ENCODE measurements around the gene SLC7A7.
"Not testable (repeated sequence)": the region's sequence is repeated elsewhere in the genome, so short reads cannot be mapped to it uniquely, and the experiment has no call there.

Gene SLC7A7

DNA sequence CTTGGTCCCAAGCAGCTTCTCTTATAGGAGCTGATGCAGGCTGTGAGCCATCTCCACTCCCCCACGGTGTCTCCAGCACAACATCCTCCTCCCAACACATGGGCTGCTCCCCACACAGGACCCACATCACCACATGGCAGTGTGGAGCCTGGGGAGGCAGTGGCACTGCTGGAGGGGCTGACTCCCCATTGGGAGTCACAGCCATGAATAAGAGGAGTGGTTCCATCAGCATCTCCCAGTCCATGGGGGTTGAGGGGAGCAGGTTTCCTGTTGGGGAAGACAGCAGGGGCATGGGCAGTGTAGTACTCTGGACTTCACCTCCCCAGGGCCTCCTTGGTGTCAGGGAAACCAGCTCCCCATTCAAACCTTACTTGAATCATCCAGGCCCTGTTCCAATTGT is 89.2 kb downstream of the SLC7A7 start:
- TF ChIP-seq, protein P1, sequence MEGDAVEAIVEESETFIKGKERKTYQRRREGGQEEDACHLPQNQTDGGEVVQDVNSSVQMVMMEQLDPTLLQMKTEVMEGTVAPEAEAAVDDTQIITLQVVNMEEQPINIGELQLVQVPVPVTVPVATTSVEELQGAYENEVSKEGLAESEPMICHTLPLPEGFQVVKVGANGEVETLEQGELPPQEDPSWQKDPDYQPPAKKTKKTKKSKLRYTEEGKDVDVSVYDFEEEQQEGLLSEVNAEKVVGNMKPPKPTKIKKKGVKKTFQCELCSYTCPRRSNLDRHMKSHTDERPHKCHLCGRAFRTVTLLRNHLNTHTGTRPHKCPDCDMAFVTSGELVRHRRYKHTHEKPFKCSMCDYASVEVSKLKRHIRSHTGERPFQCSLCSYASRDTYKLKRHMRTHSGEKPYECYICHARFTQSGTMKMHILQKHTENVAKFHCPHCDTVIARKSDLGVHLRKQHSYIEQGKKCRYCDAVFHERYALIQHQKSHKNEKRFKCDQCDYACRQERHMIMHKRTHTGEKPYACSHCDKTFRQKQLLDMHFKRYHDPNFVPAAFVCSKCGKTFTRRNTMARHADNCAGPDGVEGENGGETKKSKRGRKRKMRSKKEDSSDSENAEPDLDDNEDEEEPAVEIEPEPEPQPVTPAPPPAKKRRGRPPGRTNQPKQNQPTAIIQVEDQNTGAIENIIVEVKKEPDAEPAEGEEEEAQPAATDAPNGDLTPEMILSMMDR (conservative IDR thresholded peaks at IDR 0.05), result no peak
- TF ChIP-seq ZFX (IDR thresholded peaks at IDR 0.05), result no peak
- H3K27ac ChIP-seq, result no peak overlapping the region

DNA sequence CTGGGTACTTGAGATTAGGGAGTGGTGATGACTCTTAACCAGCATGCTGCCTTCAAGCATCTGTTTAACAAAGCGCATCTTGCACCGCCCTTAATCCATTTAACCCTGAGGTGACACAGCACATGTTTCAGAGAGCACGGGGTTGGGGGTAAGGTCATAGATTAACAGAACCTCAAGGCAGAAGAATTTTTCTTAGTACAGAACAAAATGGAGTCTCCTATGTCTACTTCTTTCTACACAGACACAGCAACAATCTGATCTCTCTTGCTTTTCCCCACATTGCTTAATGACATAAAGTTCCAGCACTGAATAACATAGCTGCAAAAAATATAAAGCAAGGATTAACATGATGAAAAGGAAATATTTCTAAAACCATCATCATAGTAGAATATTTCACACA is 89.9 kb downstream of the SLC7A7 start:
- not testable (repeated sequence) for H3K27ac ChIP-seq

DNA sequence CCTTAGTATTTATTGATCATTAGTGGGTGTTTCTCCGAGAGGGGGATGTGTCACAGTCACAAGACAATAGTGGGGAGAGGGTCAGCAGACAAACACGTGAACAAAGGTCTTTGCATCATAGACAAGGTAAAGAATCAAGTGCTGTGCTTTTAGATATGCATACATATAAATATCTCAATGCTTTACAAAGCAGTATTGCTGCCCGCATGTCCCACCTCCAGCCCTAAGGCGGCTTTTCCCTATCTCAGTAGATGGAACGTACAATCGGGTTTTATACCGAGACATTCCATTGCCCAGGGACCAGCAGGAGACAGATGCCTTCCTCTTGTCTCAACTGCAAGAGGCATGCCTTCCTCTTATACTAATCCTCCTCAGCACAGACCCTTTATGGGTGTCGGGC is 90.4 kb downstream of the SLC7A7 start:
- not testable (repeated sequence) for H3K27ac ChIP-seq

DNA sequence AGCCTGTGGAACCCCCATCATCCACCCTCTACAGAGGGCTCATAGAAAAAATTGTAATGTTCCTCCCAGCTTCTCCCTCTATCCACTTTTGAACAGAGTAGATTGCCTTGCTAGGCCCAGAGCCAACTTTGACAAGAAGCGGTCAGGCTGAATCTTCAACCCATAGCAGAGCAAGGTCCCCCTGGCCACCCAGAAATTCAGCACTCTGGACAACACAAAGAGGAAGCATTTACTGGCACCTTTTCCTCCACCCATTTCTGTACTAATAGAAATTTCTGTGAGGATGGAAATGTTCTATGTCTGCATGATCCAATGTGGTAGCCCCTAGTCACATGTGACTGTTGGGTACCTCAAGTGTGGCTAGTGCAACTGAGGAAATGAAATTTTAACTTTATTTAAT is 91.4 kb downstream of the SLC7A7 start:
- no peak for TF ChIP-seq ZFX (IDR thresholded peaks at IDR 0.05)
- TF ChIP-seq, protein P1 (conservative IDR thresholded peaks at IDR 0.05), result no peak
- no peak overlapping the region for H3K27ac ChIP-seq
